PC-3 (cell line): ENCODE results near the gene CDC25B. TPM values are rescaled to one million over a fixed set of nuclear protein-coding genes. Genes with fewer than 3 reads are reported as not detected.
A peak's percentile ranks its signal among the peaks of the same experiment; 100 is the strongest.

ENCODE experiments used
- ATAC-seq: fragments of 200-7000 bp; cut with Tn5 transposase; 2 replicates; pipeline ENCODE4 v1.9.1; 2020; ENCODE audit warnings: mild to moderate bottlenecking, moderate library complexity
- BruUV-seq: library from RNA; stranded (reverse); fragments of 400-500 nt; replicated peaks from 2 replicates; lab custom pipeline; 2021; lab: Mats Ljungman, UMichigan
- CTCF ChIA-PET: fragments of 300-600 bp; sonication (Branson Sonifier 250); formaldehyde crosslinking; loops from one replicate; lab custom pipeline; 2022; ENCODE audit warnings: antibody characterized with exemption; lab: Charles Lee
- POLR2A ChIA-PET: fragments of 300-600 bp; sonication (Branson Sonifier 250); formaldehyde crosslinking; loops from one replicate; lab custom pipeline; 2022; ENCODE audit warnings: antibody characterized with exemption; ENCODE audit not compliant: unreplicated experiment; lab: Charles Lee
- DNase-seq: peaks from one replicate; pipeline ENCODE4 v3.0.0-alpha.2; 2015
- H2AFZ ChIP-seq: fragments of 300-600 bp; sonication (generic); 2 replicates; pipeline ENCODE4 v1.6.0; 2016; ENCODE audit warnings: antibody characterized with exemption, low read length
- H3F3A ChIP-seq: fragments of 300-600 bp; sonication (generic); one replicate; pipeline ENCODE4 v1.6.0; 2017; ENCODE audit warnings: antibody characterized with exemption, low read length, control low read depth, mild to moderate bottlenecking; ENCODE audit not compliant: unreplicated experiment
- H3K27ac ChIP-seq: fragments of 300-600 bp; sonication (generic); 2 replicates; pipeline ENCODE4 v1.5.1; 2016; ENCODE audit warnings: mild to moderate bottlenecking, low read length
- H3K27me3 ChIP-seq: fragments of 300-600 bp; sonication (generic); 2 replicates; pipeline ENCODE4 v1.6.1; 2016; ENCODE audit warnings: low read length, mixed read lengths
- H3K36me3 ChIP-seq: fragments of 300-600 bp; sonication (generic); 2 replicates; pipeline ENCODE4 v1.6.1; 2016; ENCODE audit warnings: low read depth, mixed run types, low read length, mixed read lengths
- H3K4me1 ChIP-seq: fragments of 300-600 bp; sonication (generic); 2 replicates; pipeline ENCODE4 v1.5.1; 2016; ENCODE audit warnings: low read length; ENCODE audit not compliant: insufficient read depth
- H3K4me2 ChIP-seq: fragments of 300-600 bp; sonication (generic); 2 replicates; pipeline ENCODE4 v1.6.0; 2016; ENCODE audit warnings: low read length
- H3K4me3 ChIP-seq: fragments of 300-600 bp; sonication (generic); 2 replicates; pipeline ENCODE4 v1.5.1; 2016; ENCODE audit warnings: mild to moderate bottlenecking, low read length, mixed read lengths
- H3K79me2 ChIP-seq: fragments of 300-600 bp; sonication (generic); 2 replicates; pipeline ENCODE4 v1.6.1; 2017; ENCODE audit warnings: low read length, mixed read lengths
- H3K9ac ChIP-seq: fragments of 300-600 bp; sonication (generic); 2 replicates; pipeline ENCODE4 v1.6.0; 2016; ENCODE audit warnings: mild to moderate bottlenecking, low read length
- H3K9me2 ChIP-seq: fragments of 300-600 bp; sonication (generic); replicated peaks from 2 replicates; pipeline ENCODE4 v1.6.1; 2016; ENCODE audit warnings: mixed run types, low read length, mixed read lengths
- H3K9me3 ChIP-seq: fragments of 300-600 bp; sonication (generic); 2 replicates; pipeline ENCODE4 v1.6.1; 2016; ENCODE audit warnings: low read length, mixed read lengths
- H4K20me1 ChIP-seq: fragments of 300-600 bp; sonication (generic); 2 replicates; pipeline ENCODE4 v1.6.1; 2016; ENCODE audit warnings: low read length, mixed read lengths
- EZH2 ChIP-seq: fragments of 300-600 bp; sonication (generic); IDR thresholded peaks from one replicate; pipeline ENCODE4 v1.6.1; 2017; ENCODE audit warnings: antibody characterized with exemption, mild to moderate bottlenecking, low read length; ENCODE audit not compliant: unreplicated experiment
- EZH2phosphoT487 ChIP-seq: fragments of 300-600 bp; sonication (generic); IDR thresholded peaks from 2 replicates; pipeline ENCODE4 v1.6.1; 2018; ENCODE audit warnings: mild to moderate bottlenecking, antibody characterized with exemption, low read length, borderline replicate concordance
- intact Hi-C: fragments of 100-400 bp; cut with micrococcal nuclease; formaldehyde crosslinking; loops from 2 replicates; pipeline ENCODE4 v1.9.0; 2023
- total RNA-seq: library from RNA; depleted of rRNA; stranded (reverse); fragments of >200 nt; gene quantifications from 2 replicates; pipeline ENCODE4 v1.2.3, GENCODE V29; 2014
- TF ChIP-seq, protein P1 (sequence below): fragments of 300-600 bp; sonication (generic); conservative IDR thresholded peaks from 2 replicates; pipeline ENCODE4 v1.5.1; 2017; ENCODE audit warnings: antibody characterized with exemption, low read depth, mild to moderate bottlenecking, low read length

Gene CDC25B
- total RNA-seq, 1 experiment from 2014 or later = 89.7 TPM

DNA sequence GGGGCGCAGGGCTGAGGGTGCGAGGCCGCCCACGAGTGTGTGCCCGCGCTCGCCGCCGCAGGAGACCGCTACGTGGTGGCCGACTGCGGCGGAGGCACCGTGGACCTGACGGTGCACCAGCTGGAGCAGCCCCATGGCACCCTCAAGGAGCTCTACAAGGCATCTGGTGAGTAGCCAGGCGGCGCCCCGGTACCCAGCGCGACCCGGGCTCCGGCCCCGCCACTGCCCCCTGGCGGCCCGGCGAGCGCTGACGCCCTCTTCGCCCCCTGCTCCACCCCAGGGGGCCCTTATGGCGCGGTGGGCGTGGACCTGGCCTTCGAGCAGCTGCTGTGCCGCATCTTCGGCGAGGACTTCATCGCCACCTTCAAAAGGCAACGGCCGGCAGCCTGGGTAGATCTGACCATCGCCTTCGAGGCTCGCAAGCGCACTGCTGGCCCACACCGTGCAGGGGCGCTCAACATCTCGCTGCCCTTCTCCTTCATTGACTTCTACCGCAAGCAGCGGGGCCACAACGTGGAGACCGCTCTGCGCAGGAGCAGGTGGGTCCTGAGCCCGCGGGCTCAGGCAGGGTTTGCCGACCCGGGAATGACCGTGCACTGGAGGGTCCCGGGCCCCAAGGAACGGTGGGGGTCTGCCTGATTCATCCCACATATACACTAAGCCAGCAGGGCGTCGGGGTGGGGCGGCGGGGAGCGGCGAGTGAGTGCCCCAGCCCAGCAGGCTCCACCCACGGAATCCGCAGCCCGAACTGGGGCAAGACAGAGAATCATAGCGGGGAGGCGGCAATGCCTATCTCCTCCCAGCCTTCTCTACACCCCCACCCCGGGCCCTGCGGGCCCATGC lies 46.2 kb upstream of the CDC25B start:
- no peak for TF ChIP-seq EZH2phosphoT487
- TF ChIP-seq, protein P1, sequence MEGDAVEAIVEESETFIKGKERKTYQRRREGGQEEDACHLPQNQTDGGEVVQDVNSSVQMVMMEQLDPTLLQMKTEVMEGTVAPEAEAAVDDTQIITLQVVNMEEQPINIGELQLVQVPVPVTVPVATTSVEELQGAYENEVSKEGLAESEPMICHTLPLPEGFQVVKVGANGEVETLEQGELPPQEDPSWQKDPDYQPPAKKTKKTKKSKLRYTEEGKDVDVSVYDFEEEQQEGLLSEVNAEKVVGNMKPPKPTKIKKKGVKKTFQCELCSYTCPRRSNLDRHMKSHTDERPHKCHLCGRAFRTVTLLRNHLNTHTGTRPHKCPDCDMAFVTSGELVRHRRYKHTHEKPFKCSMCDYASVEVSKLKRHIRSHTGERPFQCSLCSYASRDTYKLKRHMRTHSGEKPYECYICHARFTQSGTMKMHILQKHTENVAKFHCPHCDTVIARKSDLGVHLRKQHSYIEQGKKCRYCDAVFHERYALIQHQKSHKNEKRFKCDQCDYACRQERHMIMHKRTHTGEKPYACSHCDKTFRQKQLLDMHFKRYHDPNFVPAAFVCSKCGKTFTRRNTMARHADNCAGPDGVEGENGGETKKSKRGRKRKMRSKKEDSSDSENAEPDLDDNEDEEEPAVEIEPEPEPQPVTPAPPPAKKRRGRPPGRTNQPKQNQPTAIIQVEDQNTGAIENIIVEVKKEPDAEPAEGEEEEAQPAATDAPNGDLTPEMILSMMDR = peak; percentile 72
- CTCF ChIA-PET = interaction anchor here (0.6 kb wide), 2 partner anchors 31 to 72 kb away, joined by 3 to 5 read pairs; partner anchors contain the start of gene SPEF1
- Histone ChIP-seq H3K9ac (no peak overlapping the region), H3K27me3 (no peaks in the 10 kb centered on the region), H3K4me1 (no peaks in the 10 kb centered on the region), H3K9me3 (no peaks in the 10 kb centered on the region), H3K4me3 (no peak overlapping the region), H3K4me2 (no peak overlapping the region), H2AFZ (no peak overlapping the region), H3K36me3 (peaks cover 9% of the 10 kb centered on the region; the same call in 1 of the 2 replicates), H3F3A (no peaks in the 10 kb centered on the region), H3K27ac (no peak overlapping the region), H4K20me1 (no peaks in the 10 kb centered on the region), H3K79me2 (no peaks in the 10 kb centered on the region), H3K9me2 (no peaks in the 10 kb centered on the region)
- ATAC-seq (peak; percentile 18), DNase-seq (no peak)
- POLR2A ChIA-PET = no interaction called here
- intact Hi-C loops = no loop called here
- BruUV-seq = no TSS peak

DNA sequence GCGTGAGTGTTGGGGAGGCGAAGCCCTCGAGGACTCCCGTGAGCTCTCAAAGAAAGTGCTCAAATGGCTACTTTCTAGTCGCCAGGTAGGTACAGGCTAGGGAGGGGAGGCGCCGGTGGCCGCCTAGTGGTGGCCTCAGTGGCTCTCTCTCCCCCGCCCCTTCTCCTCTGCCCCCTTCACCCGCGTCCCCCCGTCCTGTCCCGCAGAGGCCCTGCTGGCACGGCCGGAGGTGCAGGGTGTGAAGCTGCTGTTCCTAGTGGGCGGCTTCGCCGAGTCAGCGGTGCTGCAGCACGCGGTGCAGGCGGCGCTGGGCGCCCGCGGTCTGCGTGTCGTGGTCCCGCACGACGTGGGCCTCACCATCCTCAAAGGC lies 44.8 kb upstream of the CDC25B start:
- POLR2A ChIA-PET = interaction anchor here (0.5 kb wide), 1 partner anchor 1480 kb away, joined by 3 read pairs; no protein-coding TSS in a partner anchor
- no peak for ATAC-seq
- CTCF ChIA-PET = no interaction called here

More for the DNA sequence above, 44.8 kb upstream of the CDC25B start:
- no peaks in the 10 kb centered on the region for H3K9me2 ChIP-seq
- no peak overlapping the region for H3K9ac ChIP-seq
- H3K4me3 ChIP-seq = no peak overlapping the region
- H3K79me2 ChIP-seq = no peaks in the 10 kb centered on the region
- intact Hi-C loops = no loop called here
- no peak overlapping the region for H2AFZ ChIP-seq
- DNase-seq = no peak
- H3K9me3 ChIP-seq = no peaks in the 10 kb centered on the region
- H3F3A ChIP-seq = no peaks in the 10 kb centered on the region
- peaks cover 9% of the 10 kb centered on the region; the same call in 1 of the 2 replicates for H3K36me3 ChIP-seq
- no peak for TF ChIP-seq EZH2
- TF ChIP-seq, protein P1 = no peak
- TF ChIP-seq EZH2phosphoT487 = no peak
- no peak overlapping the region for H3K27ac ChIP-seq
- BruUV-seq = no TSS peak
- H3K4me1 ChIP-seq = no peaks in the 10 kb centered on the region
- H4K20me1 ChIP-seq = no peaks in the 10 kb centered on the region
- no peaks in the 10 kb centered on the region for H3K27me3 ChIP-seq
- H3K4me2 ChIP-seq = no peak overlapping the region
